Uterus (tissue), 2 donors: ENCODE measurements around the gene NUP210.

Source experiments
- POLR2A ChIP-seq, 2 donors: fragments of 450-650 bp; IDR thresholded peaks; one replicate each; pipeline ENCODE4 v1.6.1; 2016; ENCODE audit warnings: antibody characterized with exemption in 2 of 2, mild to moderate bottlenecking in 1 of 2, moderate library complexity in 1 of 2
- TF ChIP-seq, protein P1 (sequence below), 4 experiments: fragments of 200-600 bp in 2 of 4; fragments of 450-650 bp in 2 of 4; sonication (generic) in 2 of 4; IDR thresholded peaks; one replicate each; pipeline ENCODE4 v1.5.1; 2016 to 2019; ENCODE audit warnings: antibody characterized with exemption in 4 of 4, mild to moderate bottlenecking in 2 of 4, moderate library complexity in 1 of 4

DNA sequence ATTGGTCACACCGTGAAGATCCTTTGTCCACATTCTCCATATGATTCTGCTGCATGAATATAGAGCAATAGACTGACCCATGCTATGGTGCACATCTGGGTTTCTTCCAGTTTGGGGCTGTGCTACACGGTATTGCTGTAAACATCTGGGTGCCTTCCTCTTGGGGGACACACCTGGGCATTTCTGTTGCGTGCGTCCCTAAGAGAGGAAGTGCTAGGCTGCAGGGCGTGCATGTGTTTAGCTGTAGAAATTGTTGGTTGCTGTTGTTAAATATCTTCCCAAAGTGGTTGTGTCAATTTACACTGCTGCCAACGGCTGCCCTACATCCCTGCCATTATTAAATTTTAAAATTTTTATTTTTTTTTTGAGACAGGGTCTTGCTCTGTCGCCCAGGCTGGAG is 52.4 kb downstream of the NUP210 start:
- TF ChIP-seq, protein P1, sequence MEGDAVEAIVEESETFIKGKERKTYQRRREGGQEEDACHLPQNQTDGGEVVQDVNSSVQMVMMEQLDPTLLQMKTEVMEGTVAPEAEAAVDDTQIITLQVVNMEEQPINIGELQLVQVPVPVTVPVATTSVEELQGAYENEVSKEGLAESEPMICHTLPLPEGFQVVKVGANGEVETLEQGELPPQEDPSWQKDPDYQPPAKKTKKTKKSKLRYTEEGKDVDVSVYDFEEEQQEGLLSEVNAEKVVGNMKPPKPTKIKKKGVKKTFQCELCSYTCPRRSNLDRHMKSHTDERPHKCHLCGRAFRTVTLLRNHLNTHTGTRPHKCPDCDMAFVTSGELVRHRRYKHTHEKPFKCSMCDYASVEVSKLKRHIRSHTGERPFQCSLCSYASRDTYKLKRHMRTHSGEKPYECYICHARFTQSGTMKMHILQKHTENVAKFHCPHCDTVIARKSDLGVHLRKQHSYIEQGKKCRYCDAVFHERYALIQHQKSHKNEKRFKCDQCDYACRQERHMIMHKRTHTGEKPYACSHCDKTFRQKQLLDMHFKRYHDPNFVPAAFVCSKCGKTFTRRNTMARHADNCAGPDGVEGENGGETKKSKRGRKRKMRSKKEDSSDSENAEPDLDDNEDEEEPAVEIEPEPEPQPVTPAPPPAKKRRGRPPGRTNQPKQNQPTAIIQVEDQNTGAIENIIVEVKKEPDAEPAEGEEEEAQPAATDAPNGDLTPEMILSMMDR (IDR thresholded peaks at IDR 0.05): no peak
- TF ChIP-seq POLR2A (IDR thresholded peaks at IDR 0.05): no peak
